NCI-H2227 treated with DMSO at 0.1 percent for 48 hours (cell line): Measurements from ENCODE around the gene PFKM.
A peak's percentile ranks its signal among the peaks of the same experiment; 100 is the strongest.
"Not testable (repeated sequence)": the region's sequence is repeated elsewhere in the genome, so short reads cannot be mapped to it uniquely, and the experiment has no call there.

Source experiments
- DNase-seq: peaks from one replicate; lab custom pipeline; 2025; lab: John Stamatoyannopoulos, UW

PFKM gene

DNA sequence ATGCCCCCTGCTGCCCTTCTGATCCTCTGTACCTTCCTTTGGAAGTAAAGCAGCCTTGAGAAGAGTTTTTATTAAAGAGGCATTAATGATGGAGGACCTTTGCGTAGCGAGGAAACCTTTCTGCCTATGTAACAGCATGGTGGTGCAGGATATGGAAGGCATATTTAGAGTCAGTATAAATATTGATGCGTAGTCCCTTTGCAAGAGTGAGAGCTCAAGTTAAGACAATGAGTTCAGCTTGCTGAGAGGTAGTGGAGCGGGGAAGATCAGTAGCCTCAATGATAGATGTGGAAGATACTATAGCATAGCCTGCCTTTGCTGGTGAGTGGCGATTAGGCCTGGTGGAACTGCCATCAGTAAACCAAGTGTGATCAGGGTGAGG is 7.9 kb upstream of the PFKM start:
- DNase-seq = not testable (repeated sequence)

- no peak for DNase-seq
Observed at GRCh38 chr12:48115957-48116356, 3.2 kb upstream of the PFKM start.

DNA sequence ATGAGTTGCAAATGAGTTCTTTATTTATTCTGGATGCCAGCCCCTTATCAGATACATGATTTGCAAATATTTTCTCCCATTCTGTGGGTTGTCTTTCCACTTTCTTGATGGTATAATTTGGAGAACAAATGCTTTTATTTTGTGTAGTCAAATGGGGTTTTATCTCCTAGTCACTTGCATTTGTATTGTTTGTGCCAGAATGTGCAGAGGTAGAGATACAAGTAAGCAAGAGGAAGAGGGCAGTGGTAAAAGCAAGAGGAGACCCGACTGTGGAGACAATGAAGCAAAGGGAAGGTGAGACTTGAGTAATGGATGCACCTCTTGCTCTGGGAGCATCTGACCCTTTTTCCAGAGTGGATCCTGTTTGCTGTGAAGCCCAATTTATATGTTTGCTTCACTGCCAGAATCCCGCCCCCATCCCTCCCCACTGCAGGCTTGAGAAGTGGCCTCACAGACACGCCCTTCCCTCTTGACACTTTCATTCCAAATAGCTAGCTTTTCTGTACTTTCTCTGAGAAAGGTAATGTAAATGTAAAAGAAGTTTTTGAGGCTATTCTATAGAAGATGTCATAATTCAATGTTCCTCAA is 786 bp upstream of the PFKM start:
- peak; percentile 35 for DNase-seq

DNA sequence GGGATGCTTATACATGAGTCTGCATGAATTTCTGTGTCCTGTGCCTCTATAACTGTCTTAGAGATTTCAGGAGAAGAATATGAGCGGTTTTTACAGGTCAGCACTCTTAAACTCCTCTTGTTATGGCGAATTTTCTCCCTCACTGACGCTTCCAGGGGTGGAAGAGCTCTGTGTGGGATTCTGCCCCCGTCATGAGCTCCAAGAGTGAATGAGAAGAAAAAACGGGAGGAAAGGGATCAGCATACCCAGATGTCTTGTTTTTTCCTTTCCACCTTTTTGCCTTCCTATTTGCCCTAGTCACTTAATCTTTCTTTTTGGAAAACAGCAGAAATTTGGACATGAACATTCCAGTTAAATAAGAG is 651 bp downstream of the PFKM start:
- no peak for DNase-seq

DNA sequence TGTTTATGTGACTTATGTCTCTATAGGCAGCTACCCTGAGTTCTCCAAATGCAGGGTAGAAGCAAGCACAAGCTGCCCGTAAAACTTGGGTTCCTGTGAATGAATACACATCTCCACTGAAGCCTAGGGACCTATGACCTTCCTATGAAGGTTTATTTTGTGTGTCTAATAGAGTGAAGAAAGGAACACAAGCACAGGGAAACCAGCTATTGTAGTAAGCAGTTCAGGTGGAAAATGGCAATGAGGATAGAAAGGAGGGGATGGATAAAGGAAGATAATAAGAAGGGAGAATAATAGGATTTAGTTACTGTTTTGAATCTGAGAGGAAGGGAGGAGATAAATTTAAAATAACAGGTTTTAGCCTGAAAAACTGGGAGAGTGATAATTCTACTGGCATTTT is 2.4 kb downstream of the PFKM start:
- DNase-seq = peak; percentile 30

GRCh38 chr12:48122065-48122834 is 3.1 kb downstream of the PFKM start:
- DNase-seq = no peak

- DNase-seq = no peak
Observed at GRCh38 chr12:48123169-48123568, 4.0 kb downstream of the PFKM start.

- not testable (repeated sequence) for DNase-seq
Observed at GRCh38 chr12:48125542-48125941, 6.4 kb downstream of the PFKM start.

- DNase-seq = no peak
Observed at GRCh38 chr12:48125985-48126384, 6.8 kb downstream of the PFKM start.

DNA sequence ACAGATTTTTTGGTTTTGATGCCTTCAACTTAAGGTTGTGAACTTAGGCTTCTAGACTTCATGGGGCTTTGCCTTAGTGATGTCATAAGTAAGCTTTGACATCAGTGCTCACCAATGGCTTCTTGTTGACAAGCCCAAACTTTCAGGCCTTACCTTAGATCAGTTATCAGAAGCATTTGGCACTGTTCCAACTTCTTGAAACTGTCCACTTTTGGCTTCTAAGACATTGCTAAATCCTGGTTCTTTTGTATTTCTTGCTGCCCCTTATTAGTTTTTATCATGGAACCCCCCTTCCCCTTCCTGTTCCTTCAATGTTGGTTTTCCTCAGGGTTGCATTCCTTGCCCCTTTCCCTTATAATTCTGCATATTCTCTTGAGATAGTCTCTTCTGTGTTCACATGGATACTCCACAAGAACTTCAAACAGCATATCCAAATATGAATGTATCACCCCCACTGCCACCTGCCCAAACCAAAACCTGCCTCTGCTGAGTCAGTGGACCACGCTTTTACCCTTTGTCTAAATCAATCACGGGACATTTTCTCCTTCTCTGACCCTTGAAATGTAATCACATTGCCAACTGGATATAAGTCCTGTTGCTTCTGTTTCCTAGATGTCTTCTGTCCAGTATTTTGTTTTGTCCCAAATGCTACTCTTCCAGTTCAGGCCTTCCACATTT is 7.9 kb downstream of the PFKM start:
- no peak for DNase-seq

DNA sequence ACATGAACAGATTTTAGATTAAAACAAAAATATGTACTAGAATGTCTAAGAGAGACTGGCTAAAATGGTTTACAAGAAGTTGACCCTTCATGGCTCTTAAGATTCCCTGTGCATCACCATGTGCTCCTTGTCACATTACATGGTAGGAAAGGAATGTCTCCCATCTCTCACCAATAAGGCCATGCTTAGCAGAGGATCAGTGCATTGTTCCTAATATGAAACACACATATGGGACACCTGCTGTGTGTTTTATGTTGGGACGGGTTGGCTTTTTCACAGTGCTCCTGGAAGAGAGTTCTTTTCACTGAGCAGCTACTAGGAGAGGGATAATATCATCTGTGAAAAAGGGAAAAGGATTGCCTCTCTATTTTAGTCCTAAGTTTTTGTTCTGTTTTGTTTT is 9.6 kb downstream of the PFKM start:
- no peak for DNase-seq

DNA sequence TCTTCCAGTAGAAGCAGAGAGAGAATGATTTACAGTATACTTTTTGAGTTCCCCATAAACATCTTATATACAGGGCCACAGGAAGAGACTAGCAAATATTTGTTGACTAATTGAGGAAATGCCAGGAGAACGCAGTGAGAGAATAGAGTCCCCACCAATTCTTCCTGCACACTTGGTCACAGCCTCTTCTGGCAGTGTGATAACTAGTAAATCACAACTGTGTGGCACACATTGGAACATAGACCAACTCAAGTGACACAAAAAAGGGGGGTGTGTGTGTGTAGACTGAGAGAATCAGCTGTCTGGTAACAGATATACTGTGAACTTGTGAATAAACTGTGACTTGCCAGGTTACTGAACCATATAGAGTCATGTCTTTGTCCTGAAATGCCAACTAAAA is 10.2 kb downstream of the PFKM start:
- DNase-seq = no peak

GRCh38 chr12:48131517-48131916 is 12.4 kb downstream of the PFKM start:
- no peak for DNase-seq

GRCh38 chr12:48132826-48133225 is 13.7 kb downstream of the PFKM start:
- no peak for DNase-seq

GRCh38 chr12:48135027-48135426 is 15.9 kb downstream of the PFKM start:
- no peak for DNase-seq

- DNase-seq = no peak
Observed at GRCh38 chr12:48142818-48143674, 23.9 kb downstream of the PFKM start.

DNA sequence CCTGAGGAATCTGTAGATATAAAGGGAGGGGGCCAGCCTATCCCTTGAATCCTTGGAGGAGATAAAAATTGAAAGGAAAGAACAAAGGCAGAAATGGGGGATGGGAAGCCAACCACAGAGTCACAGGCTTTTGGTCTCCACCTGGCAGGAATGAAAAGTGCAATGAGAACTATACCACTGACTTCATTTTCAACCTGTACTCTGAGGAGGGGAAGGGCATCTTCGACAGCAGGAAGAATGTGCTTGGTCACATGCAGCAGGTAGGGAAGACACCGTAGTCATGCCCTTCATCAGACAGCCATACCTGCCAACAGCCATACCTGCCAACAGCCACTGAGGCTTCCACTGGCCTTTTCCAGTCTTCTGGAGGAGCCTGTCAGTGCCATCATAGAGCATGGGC is 24.7 kb downstream of the PFKM start:
- no peak for DNase-seq

DNA sequence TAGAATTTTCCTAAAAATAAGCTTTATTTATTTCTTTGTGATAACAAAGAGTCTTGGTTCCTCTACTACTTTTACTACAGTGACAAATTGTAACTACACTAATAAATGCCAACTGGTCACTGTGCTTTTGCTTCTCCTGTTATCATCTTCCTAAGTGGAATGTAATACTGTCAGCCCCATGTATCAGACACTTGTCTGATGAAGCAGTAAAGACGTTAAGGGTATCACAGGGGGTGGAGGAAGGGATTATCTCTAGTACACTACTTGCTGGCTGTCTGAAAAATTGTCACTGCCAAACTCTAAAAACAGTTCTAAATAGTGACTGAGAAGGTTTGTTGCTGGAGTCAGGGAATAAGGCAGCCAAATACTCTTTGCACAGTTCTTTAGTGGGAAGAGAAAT is 26.8 kb downstream of the PFKM start:
- no peak for DNase-seq

DNA sequence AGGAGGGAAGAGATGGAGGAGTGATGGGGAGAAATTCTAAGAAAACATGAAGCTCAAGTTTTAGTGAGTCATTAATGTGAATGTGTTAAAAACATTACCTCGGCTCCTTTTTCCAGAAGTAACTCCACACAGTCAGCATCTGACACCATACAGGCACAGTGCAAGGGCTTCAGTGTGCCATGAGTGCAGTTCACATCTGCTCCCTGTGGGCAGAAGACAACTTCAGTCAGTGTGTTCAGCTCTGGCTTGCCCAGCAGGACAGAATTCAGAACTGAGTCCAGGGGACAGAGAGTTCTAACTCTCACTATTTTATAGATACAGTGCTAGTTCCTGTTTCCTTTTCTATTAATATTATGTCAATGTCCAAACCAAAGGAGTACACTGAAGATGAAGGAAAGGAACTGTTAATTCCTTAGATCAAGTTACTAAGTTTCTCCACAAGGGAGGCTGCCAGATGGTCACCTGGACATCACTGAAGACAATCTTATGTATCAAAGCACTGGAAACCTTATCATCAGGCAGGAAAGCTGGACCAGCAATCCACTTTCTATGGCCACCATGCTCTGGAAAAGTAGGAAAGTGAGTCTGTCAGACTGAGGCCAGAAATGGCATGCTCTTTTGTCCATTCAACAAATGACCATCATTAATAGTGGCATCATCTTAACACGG is 32.1 kb downstream of the PFKM start:
- no peak for DNase-seq

DNA sequence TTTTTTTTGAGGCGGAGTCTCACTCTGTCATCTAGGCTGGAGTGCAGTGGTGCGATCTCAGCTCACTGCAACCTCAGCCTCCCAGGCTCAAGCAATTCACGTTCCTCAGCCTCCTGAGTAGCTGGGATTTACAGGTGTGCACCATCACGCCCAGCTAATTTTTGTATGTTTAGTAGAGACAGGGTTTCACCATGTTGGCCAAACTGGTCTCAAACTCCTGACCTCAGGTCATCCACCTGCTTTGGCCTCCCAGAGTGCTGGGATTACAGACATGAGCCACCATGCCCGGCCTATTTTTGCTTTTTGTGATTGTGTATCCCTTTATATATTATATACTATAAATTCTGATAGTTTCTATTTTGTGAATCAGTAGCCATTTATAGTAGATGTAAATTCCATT is 36.6 kb downstream of the PFKM start:
- not testable (repeated sequence) for DNase-seq

DNA sequence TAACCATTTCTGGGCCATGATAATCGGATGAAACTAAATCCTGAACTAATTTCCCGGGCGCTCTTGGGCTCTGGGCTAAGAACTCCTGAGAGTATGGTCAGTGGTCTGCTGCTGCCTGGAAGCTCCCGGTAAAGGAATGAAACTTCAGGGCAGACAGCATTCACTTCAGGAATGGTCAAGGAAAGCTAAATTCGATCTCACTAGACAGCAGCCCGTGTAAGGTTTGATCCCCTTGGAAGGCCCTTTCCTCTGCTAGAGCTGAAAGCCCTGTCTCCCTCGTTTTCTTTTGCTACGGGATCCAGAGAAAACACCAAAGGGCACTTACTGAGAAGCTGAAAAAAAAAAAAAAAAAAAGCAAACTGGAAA is 37.5 kb downstream of the PFKM start:
- no peak for DNase-seq
